ENCODE measurements around the gene TSPO. TPM values are rescaled to one million over a fixed set of nuclear protein-coding genes. Genes with fewer than 3 reads are reported as not detected.

The TSPO gene
- total and polyA plus RNA-seq, 2 of the 13 experiments (the other 11 are each of a cell fraction or from before 2014, with no cell fraction given), result 0.46 to 1.4 TPM

GRCh38 chr22:43186272-43187170 lies 35.2 kb downstream of the TSPO start, which contains the start of gene TTLL12 (continued):
- TF ChIP-seq FOSL1 (CRISPR knock-in tag; IDR thresholded peaks at IDR 0.05; ENCODE audit: borderline replicate concordance), result no peak
- no peak for TF ChIP-seq NCOR1 (IDR thresholded peaks at IDR 0.05; ENCODE audit: borderline replicate concordance, low read length)
- no peak for TF ChIP-seq GPBP1L1 (CRISPR knock-in tag; IDR thresholded peaks at IDR 0.05)
- no peak for TF ChIP-seq EHMT2 (IDR thresholded peaks at IDR 0.05; ENCODE audit: borderline replicate concordance, low read depth, low read length)
- no peak for TF ChIP-seq KMT2A (CRISPR knock-in tag; IDR thresholded peaks at IDR 0.05)
- TF ChIP-seq XBP1 (CRISPR knock-in tag; IDR thresholded peaks at IDR 0.05), result no peak
- TF ChIP-seq, protein P1, sequence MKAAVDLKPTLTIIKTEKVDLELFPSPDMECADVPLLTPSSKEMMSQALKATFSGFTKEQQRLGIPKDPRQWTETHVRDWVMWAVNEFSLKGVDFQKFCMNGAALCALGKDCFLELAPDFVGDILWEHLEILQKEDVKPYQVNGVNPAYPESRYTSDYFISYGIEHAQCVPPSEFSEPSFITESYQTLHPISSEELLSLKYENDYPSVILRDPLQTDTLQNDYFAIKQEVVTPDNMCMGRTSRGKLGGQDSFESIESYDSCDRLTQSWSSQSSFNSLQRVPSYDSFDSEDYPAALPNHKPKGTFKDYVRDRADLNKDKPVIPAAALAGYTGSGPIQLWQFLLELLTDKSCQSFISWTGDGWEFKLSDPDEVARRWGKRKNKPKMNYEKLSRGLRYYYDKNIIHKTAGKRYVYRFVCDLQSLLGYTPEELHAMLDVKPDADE (CRISPR knock-in tag; IDR thresholded peaks at IDR 0.05), result no peak
- TF ChIP-seq ZSCAN5A (CRISPR knock-in tag; IDR thresholded peaks at IDR 0.05; ENCODE audit: borderline replicate concordance), result no peak
- TF ChIP-seq, protein P2, sequence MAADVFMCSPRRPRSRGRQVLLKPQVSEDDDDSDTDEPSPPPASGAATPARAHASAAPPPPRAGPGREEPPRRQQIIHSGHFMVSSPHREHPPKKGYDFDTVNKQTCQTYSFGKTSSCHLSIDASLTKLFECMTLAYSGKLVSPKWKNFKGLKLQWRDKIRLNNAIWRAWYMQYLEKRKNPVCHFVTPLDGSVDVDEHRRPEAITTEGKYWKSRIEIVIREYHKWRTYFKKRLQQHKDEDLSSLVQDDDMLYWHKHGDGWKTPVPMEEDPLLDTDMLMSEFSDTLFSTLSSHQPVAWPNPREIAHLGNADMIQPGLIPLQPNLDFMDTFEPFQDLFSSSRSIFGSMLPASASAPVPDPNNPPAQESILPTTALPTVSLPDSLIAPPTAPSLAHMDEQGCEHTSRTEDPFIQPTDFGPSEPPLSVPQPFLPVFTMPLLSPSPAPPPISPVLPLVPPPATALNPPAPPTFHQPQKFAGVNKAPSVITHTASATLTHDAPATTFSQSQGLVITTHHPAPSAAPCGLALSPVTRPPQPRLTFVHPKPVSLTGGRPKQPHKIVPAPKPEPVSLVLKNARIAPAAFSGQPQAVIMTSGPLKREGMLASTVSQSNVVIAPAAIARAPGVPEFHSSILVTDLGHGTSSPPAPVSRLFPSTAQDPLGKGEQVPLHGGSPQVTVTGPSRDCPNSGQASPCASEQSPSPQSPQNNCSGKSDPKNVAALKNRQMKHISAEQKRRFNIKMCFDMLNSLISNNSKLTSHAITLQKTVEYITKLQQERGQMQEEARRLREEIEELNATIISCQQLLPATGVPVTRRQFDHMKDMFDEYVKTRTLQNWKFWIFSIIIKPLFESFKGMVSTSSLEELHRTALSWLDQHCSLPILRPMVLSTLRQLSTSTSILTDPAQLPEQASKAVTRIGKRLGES (CRISPR knock-in tag; IDR thresholded peaks at IDR 0.05; ENCODE audit: borderline replicate concordance), result 0 out of 2 replicates have a peak, but pooled peaks have one; percentile 40
- no peak for TF ChIP-seq NFYC (CRISPR knock-in tag; IDR thresholded peaks at IDR 0.05)
- TF ChIP-seq HCFC1 (IDR thresholded peaks at IDR 0.05; ENCODE audit: low read depth, low read length), result no peak
- TF ChIP-seq RXRB (CRISPR knock-in tag; IDR thresholded peaks at IDR 0.05; ENCODE audit: borderline replicate concordance), result no peak
- TF ChIP-seq MYPOP (CRISPR knock-in tag; IDR thresholded peaks at IDR 0.05), result no peak; the same call in 1 of the 2 replicates
- TF ChIP-seq ZNF274 (CRISPR knock-in tag; IDR thresholded peaks at IDR 0.05), result no peak
- 0 out of 2 replicates have a peak, but pooled peaks have one; percentile 8 for TF ChIP-seq ZNF331 (CRISPR knock-in tag; IDR thresholded peaks at IDR 0.05)
- 0 out of 2 replicates have a peak, but pooled peaks have one; percentile 34 for TF ChIP-seq SAFB2 (CRISPR knock-in tag; IDR thresholded peaks at IDR 0.05; ENCODE audit: borderline replicate concordance, low read depth)
- no peak for TF ChIP-seq ZNF569 (CRISPR knock-in tag; IDR thresholded peaks at IDR 0.05; ENCODE audit: borderline replicate concordance)

All from HepG2 (cell line).